Transverse colon (tissue), 1 donor: ENCODE data around the gene CDY2B.
"Not testable (repeated sequence)": the region's sequence is repeated elsewhere in the genome, so short reads cannot be mapped to it uniquely, and the experiment has no call there.

Experiments used
- EP300 ChIP-seq: sonication (generic); formaldehyde crosslinking; IDR thresholded peaks from one replicate; pipeline ENCODE4 v1.6.1; 2017; ENCODE audit warnings: antibody characterized with exemption, low read depth
- POLR2A ChIP-seq: fragments of 450-650 bp; IDR thresholded peaks from one replicate; pipeline ENCODE4 v1.6.1; 2016; ENCODE audit warnings: antibody characterized with exemption, mild to moderate bottlenecking, moderate library complexity

- TF ChIP-seq EP300, POLR2A: not testable (repeated sequence)
Observed at GRCh38 chrY:17856508-17856907, 23.5 kb downstream of the CDY2B start.
